Left lung (tissue), 10 donors: ENCODE results near the gene PDXK. TPM values are rescaled to one million over a fixed set of nuclear protein-coding genes. Genes with fewer than 3 reads are reported as not detected.

Source experiments
- ATAC-seq: fragments of 200-7000 bp; cut with Tn5 transposase; one replicate; pipeline ENCODE4 v1.9.1; 2020; ENCODE audit warnings: moderate library complexity
- DNase-seq, 4 donors: peaks; one replicate each; pipeline ENCODE4 v3.0.0-alpha.2; 2013 to 2020
- H3K27ac ChIP-seq, 2 donors: fragments of 200-600 bp; sonication (generic) in 1 of 2; one replicate each; pipeline versions ENCODE4 v1.5.0 to v1.8.0; 2020 to 2021
- H3K27me3 ChIP-seq, 2 donors: fragments of 200-600 bp; sonication (generic) in 1 of 2; one replicate each; pipeline versions ENCODE4 v1.5.0 to v1.8.0; 2020 to 2021
- H3K36me3 ChIP-seq, 2 donors: fragments of 200-600 bp; sonication (generic) in 1 of 2; one replicate each; pipeline versions ENCODE4 v1.5.0 to v1.8.0; 2020 to 2021
- H3K4me1 ChIP-seq, 2 donors: fragments of 200-600 bp; one replicate each; pipeline ENCODE4 v1.8.0; 2021
- H3K4me3 ChIP-seq, 2 donors: fragments of 200-600 bp; sonication (generic) in 1 of 2; one replicate each; pipeline versions ENCODE4 v1.5.0 to v1.8.0; 2020 to 2021; ENCODE audit warnings: mild to moderate bottlenecking in 1 of 2
- H3K9me3 ChIP-seq, 2 donors: fragments of 200-600 bp; sonication (generic) in 1 of 2; one replicate each; pipeline versions ENCODE4 v1.5.0 to v1.8.0; 2020 to 2021
- CTCF ChIP-seq, 2 donors: fragments of 200-600 bp; sonication (generic) in 1 of 2; IDR thresholded peaks; one replicate each; pipeline versions ENCODE4 v1.5.0 to v1.8.0; 2021; ENCODE audit warnings: antibody characterized with exemption in 2 of 2
- intact Hi-C, 2 donors: fragments of 100-400 bp; cut with DNase I; formaldehyde crosslinking; loops; one replicate each; pipeline versions ENCODE4 v1.11.2 to v1.14.2; 2022
- polyA plus RNA-seq, 6 donors: library from polyadenylated mRNA; unstranded; fragments of 120-200 nt; gene quantifications; one replicate each; pipeline ENCODE4 v1.2.1, GENCODE V29; 2013; ENCODE audit not compliant: insufficient read length in 6 of 6
- total RNA-seq, 2 donors: library from RNA; stranded (reverse); fragmentation: NEBNext Ultra II Directional; extraction: Animal tissue kit (Norgen Biotek cat#: 25700); gene quantifications; one replicate each; pipeline ENCODE4 v1.2.1, GENCODE V29; 2021
- donor health status: DM: no; HTN: yes; CAD: no.
- donor health status: DM: no; HTN: no; CAD: no.

PDXK gene
- total and polyA plus RNA-seq, 8 donors: 36.9 to 305 (median 43.9) TPM

- no peak for TF ChIP-seq CTCF (IDR thresholded peaks at IDR 0.05)
- peak overlapping the region in 1 of 2 donors; percentile 74 for H3K27ac ChIP-seq
- peaks cover 4 to 39% of the 10 kb centered on the region in 2 donors for H3K4me1 ChIP-seq
- DNase-seq (peak in 1 of 4 donors; percentile 58), ATAC-seq (no peak)
- H3K27me3 ChIP-seq: no peaks in the 10 kb centered on the region
- intact Hi-C loops: no loop called here
- H3K4me3 ChIP-seq: no peak overlapping the region
- H3K9me3 ChIP-seq: no peaks in the 10 kb centered on the region
- peaks cover 0 to 27% of the 10 kb centered on the region in 2 donors for H3K36me3 ChIP-seq
These were observed 49.9 kb downstream of the PDXK start for GRCh38 chr21:43768868-43769167.

- no peaks in the 10 kb centered on the region for H3K9me3 ChIP-seq
- H3K27me3 ChIP-seq: no peaks in the 10 kb centered on the region
- peaks cover 4 to 45% of the 10 kb centered on the region in 2 donors for H3K4me1 ChIP-seq
- no peak overlapping the region for H3K4me3 ChIP-seq
- TF ChIP-seq CTCF (IDR thresholded peaks at IDR 0.05): no peak
- intact Hi-C loops: no loop called here
- ATAC-seq (no peak), DNase-seq (no peak)
- no peak overlapping the region for H3K27ac ChIP-seq
- H3K36me3 ChIP-seq: peaks cover 0 to 28% of the 10 kb centered on the region in 2 donors
These were observed 50.5 kb downstream of the PDXK start for GRCh38 chr21:43769325-43769958.

GRCh38 chr21:43770066-43770655, 51.2 kb downstream of the PDXK start:
- TF ChIP-seq CTCF (IDR thresholded peaks at IDR 0.05): no peak
- H3K4me3 ChIP-seq: no peak overlapping the region
- DNase-seq (peak in 1 of 4 donors; percentile 53), ATAC-seq (no peak)
- H3K4me1 ChIP-seq: peaks cover 8 to 52% of the 10 kb centered on the region in 2 donors
- intact Hi-C loops: loop anchor here in 1 of 2 donors (10.0 kb wide), 1 partner anchor 55 kb away; the partner anchor contains the start of gene PDXK
- H3K27me3 ChIP-seq: no peaks in the 10 kb centered on the region
- H3K36me3 ChIP-seq: peaks cover 0 to 26% of the 10 kb centered on the region in 2 donors
- no peak overlapping the region for H3K27ac ChIP-seq
- H3K9me3 ChIP-seq: no peaks in the 10 kb centered on the region

- H3K27ac ChIP-seq: peak overlapping the region in 1 of 2 donors; percentile 18
- ATAC-seq: no peak
These were observed 52.3 kb downstream of the PDXK start for GRCh38 chr21:43771199-43771675.

More at GRCh38 chr21:43771199-43771675, 52.3 kb downstream of the PDXK start:
- intact Hi-C loops: loop anchor here in 1 of 2 donors (10.0 kb wide), 1 partner anchor 56 kb away; the partner anchor contains the start of gene PDXK
- Histone ChIP-seq H3K9me3 (no peaks in the 10 kb centered on the region), H3K27me3 (no peaks in the 10 kb centered on the region), H3K4me3 (no peak overlapping the region), H3K4me1 (peaks cover 12 to 57% of the 10 kb centered on the region in 2 donors), H3K36me3 (peaks cover 0 to 24% of the 10 kb centered on the region in 2 donors)
- peak in 1 of 4 donors; percentile 68 for DNase-seq
- no peak for TF ChIP-seq CTCF (IDR thresholded peaks at IDR 0.05)
